IPS-15b (cell line): ENCODE measurements around the gene ANKRD39.
A peak's percentile ranks its signal among the peaks of the same experiment; 100 is the strongest.

Experiments
- H3K27me3 ChIP-seq: one replicate; pipeline ENCODE4 v1.6.1; 2013; ENCODE audit warnings: low read length; ENCODE audit not compliant: control insufficient read depth, insufficient read depth
- H3K36me3 ChIP-seq: one replicate; pipeline ENCODE4 v1.6.1; 2013; ENCODE audit warnings: low read length; ENCODE audit not compliant: control insufficient read depth, insufficient read depth
- H3K4me1 ChIP-seq: one replicate; pipeline ENCODE4 v1.6.1; 2013; ENCODE audit warnings: mild to moderate bottlenecking, low read length; ENCODE audit not compliant: control insufficient read depth, insufficient read depth
- H3K4me3 ChIP-seq: one replicate; pipeline ENCODE4 v1.5.1; 2013; ENCODE audit warnings: low read depth, low read length
- H3K9ac ChIP-seq: one replicate; pipeline ENCODE4 v1.6.1; 2013; ENCODE audit warnings: low read depth, mild to moderate bottlenecking, low read length
- H3K9me3 ChIP-seq: one replicate; pipeline ENCODE4 v1.6.1; 2013; ENCODE audit warnings: mild to moderate bottlenecking, low read length; ENCODE audit not compliant: control insufficient read depth, insufficient read depth

Gene ANKRD39

DNA sequence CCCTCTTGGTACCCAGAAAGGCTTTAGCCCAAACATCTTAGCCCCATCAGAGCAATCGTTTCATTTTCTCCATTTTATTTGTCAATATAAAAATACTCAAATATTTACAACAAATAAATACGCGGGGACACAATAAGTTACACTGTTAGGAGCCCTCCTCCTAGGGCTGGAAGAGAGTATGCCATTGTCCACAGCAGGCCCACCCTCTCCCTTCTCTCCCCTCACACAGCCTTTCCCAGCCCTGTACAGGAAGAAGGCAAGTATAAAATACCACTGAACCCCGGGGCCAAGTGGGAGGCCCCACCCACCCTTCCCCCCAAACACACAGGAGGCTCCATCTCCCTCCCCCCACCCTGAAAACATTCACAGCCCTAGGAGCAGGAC lies 1.9 kb upstream of the ANKRD39 start:
- Histone ChIP-seq H3K9ac (no peak overlapping the region), H3K4me3 (no peak overlapping the region), H3K36me3 (peaks cover 43% of the 10 kb centered on the region), H3K4me1 (peaks cover 7% of the 10 kb centered on the region), H3K27me3 (no peaks in the 10 kb centered on the region), H3K9me3 (no peaks in the 10 kb centered on the region)

DNA sequence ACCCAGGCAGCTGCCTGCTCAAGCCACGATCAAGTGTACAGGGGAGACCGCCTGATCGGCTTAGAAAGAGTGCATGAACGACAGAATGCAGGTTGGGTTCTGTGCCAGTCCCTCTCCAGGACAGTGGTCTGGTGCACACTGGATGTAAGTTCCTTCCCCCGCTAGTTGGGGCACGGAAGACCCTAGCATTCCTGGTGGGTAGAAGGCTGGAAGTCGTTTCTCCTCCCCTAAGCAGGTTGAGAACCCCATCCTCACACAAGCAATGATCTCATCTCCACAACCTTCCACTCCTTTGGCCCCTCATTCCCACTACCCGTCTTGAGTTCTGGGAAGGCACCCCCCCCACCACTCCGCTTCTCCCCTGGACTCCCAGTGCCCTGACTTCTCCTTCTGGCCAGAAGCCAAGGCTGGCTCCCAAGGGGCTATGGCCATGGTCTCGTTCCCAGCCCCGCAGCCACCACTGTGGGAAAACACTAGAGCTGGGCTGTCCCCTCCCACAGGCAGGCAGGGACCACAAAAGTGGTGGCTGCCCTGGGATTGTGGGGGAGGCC lies 1.4 kb upstream of the ANKRD39 start:
- H3K9me3 ChIP-seq, result no peaks in the 10 kb centered on the region
- H3K9ac ChIP-seq, result peak overlapping the region; percentile 47
- H3K4me3 ChIP-seq, result peak overlapping the region; percentile 56
- H3K36me3 ChIP-seq, result peaks cover 39% of the 10 kb centered on the region
- peaks cover 7% of the 10 kb centered on the region for H3K4me1 ChIP-seq
- H3K27me3 ChIP-seq, result no peaks in the 10 kb centered on the region

DNA sequence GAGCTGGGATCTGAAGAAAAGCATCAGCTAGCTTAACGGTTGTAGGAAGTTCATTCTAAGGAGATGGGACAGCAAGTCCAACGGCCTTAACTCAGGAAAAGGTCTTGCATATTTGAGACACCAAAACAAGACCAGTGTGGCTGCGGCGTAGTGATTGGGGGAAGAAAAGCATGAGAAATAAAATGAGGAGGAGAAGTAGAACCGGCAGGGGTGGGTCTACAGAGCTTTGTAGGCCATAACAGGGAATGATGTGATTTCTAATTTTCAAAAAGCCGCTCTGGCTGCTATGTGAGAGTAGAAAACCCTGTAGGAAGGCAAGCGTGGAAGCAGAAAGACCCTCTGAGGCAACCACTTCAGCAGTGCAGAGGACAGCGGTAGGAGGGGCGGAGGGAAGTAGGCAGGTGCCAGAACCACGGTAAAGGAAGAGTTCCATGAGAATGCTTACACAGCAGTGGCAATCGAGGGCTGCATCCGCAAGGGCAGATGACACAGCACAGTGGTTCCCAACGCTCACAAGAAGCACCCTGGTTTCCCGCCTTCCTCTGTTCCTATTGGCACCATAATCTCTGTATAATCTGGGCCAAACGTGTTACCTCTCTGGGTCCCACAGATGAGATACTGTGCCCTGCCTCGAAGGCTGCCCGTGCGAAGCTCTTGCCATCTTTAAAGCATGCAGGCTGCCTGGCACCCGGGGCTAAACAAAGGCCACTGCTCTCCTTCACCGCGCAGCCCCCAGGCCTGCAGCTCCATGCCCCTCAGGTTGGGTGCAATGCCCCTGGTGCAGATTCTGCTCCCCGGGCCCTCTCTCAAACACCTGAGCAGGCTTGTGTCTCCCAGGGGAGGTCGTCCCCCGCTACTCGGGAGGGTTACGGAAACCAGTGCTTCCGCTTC lies 795 bp downstream of the ANKRD39 start:
- Histone ChIP-seq H3K4me3 (peak overlapping the region; percentile 76), H3K36me3 (peaks cover 34% of the 10 kb centered on the region), H3K9ac (peak overlapping the region; percentile 65), H3K4me1 (peaks cover 7% of the 10 kb centered on the region), H3K9me3 (no peaks in the 10 kb centered on the region), H3K27me3 (no peaks in the 10 kb centered on the region)

DNA sequence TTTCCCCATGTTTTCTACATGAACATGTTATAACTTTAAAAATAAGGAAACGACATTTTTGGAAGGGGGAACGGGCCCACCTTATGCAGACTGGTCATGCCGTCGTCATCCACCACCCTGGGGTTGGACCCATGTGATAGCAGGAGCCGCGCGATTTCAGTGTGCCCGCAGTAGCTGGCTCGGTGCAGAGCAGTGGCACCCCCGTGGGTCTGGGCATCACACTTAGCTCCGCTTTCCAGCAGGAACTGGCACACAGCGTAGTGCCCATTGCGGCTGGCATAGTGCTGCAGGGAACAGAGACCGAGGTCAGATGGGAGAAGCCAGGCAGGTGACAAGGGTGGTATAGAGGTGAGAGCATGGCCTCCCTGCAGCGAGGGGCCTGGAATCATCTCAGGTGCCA lies 4.5 kb downstream of the ANKRD39 start:
- H3K9ac ChIP-seq, result no peak overlapping the region
- H3K36me3 ChIP-seq, result peaks cover 14% of the 10 kb centered on the region
- peaks cover 7% of the 10 kb centered on the region for H3K4me1 ChIP-seq
- H3K27me3 ChIP-seq, result no peaks in the 10 kb centered on the region
- no peaks in the 10 kb centered on the region for H3K9me3 ChIP-seq
- no peak overlapping the region for H3K4me3 ChIP-seq

DNA sequence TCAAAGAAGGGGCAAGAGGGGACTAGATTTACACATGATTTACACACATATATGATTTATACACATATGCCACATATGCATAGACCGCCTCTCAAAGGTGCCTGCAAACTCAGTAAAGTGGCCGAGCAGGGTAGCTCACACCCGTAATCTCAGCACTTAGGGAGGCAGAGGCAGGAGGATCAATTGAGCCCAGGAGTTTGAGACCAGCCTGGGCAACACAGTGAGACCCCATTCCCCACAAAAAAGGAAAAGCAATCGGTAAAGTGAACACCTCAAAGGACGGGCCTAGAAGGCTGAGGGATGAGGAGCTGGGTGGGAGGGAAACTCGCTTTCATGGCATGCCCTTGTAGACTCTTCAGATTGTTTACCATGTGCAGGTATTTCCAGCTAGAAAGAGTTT lies 5.1 kb downstream of the ANKRD39 start:
- H3K9me3 ChIP-seq, result no peaks in the 10 kb centered on the region
- no peak overlapping the region for H3K9ac ChIP-seq
- H3K4me1 ChIP-seq, result peaks cover 7% of the 10 kb centered on the region
- no peak overlapping the region for H3K4me3 ChIP-seq
- peaks cover 17% of the 10 kb centered on the region for H3K36me3 ChIP-seq
- no peaks in the 10 kb centered on the region for H3K27me3 ChIP-seq

DNA sequence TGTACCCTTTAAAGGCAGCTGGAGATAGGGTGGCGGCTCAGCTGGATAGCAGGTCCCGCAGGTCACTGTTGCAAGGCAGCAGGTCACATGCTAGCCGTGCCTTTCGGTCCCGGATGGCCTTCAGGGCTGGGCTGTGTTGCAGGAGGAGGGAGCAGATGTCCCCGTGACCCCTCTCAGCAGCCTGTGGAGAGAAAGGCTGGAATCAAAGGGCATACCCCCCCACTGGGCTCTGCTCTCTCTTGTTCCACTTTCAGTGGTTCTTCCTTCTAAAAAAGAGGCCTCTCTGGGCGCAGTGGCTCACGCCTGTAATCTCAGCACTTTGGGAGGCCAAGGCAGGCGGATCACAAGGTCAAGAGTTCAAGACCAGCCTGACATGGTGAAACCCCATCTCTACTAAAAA lies 9.6 kb downstream of the ANKRD39 start:
- Histone ChIP-seq H3K27me3 (no peaks in the 10 kb centered on the region), H3K4me3 (no peak overlapping the region), H3K9ac (no peak overlapping the region), H3K4me1 (no peaks in the 10 kb centered on the region), H3K36me3 (peaks cover 10% of the 10 kb centered on the region), H3K9me3 (no peaks in the 10 kb centered on the region)

DNA sequence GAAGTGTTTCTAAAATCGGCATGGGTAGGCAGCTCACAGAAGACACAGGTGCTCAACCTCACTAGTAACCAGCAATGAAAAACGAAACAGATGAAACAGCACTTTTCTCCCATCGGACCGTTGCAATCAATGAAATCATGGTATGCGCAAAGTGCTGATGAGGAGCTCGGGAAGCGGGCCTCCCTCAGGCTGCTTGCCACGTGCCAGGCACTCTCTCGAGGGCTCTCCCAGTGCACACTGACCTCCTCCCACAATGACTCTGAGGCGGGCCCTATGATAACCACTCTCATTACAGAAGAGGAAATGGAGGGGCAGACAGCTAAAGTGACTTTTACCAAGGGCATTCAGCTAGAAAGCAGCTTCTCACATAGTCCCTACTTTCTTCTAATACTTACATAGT lies 10.2 kb downstream of the ANKRD39 start:
- peaks cover 6% of the 10 kb centered on the region for H3K36me3 ChIP-seq
- no peak overlapping the region for H3K4me3 ChIP-seq
- H3K9me3 ChIP-seq, result no peaks in the 10 kb centered on the region
- no peak overlapping the region for H3K9ac ChIP-seq
- H3K4me1 ChIP-seq, result no peaks in the 10 kb centered on the region
- no peaks in the 10 kb centered on the region for H3K27me3 ChIP-seq

DNA sequence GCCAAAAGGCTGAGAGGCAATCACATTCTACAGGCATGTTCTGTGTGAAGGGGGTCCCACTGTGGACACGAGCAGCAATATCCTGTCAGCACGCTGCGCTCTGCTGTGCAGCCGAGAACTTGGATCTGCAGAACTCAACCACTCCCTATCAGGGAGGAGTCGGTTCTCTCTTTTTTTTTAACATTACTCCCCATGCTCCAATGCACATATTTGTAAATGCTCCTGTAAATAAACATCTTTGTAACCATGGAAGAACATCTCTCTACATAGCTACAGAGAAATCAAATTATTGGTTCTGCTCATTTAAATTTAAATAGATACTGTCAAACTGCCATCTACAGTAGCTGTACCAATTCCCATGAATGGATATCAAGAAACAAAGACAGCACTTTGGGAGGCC lies 11.0 kb downstream of the ANKRD39 start:
- H3K27me3 ChIP-seq, result no peaks in the 10 kb centered on the region
- no peaks in the 10 kb centered on the region for H3K4me1 ChIP-seq
- peaks cover 5% of the 10 kb centered on the region for H3K36me3 ChIP-seq
- H3K9me3 ChIP-seq, result no peaks in the 10 kb centered on the region
- no peak overlapping the region for H3K4me3 ChIP-seq
- no peak overlapping the region for H3K9ac ChIP-seq

- no peaks in the 10 kb centered on the region for H3K9me3 ChIP-seq
- no peaks in the 10 kb centered on the region for H3K27me3 ChIP-seq
- peaks cover 14% of the 10 kb centered on the region for H3K36me3 ChIP-seq
- no peak overlapping the region for H3K4me3 ChIP-seq
- no peak overlapping the region for H3K9ac ChIP-seq
- no peaks in the 10 kb centered on the region for H3K4me1 ChIP-seq
Measured at GRCh38 chr2:96844405-96844808, 13.4 kb downstream of the ANKRD39 start.

DNA sequence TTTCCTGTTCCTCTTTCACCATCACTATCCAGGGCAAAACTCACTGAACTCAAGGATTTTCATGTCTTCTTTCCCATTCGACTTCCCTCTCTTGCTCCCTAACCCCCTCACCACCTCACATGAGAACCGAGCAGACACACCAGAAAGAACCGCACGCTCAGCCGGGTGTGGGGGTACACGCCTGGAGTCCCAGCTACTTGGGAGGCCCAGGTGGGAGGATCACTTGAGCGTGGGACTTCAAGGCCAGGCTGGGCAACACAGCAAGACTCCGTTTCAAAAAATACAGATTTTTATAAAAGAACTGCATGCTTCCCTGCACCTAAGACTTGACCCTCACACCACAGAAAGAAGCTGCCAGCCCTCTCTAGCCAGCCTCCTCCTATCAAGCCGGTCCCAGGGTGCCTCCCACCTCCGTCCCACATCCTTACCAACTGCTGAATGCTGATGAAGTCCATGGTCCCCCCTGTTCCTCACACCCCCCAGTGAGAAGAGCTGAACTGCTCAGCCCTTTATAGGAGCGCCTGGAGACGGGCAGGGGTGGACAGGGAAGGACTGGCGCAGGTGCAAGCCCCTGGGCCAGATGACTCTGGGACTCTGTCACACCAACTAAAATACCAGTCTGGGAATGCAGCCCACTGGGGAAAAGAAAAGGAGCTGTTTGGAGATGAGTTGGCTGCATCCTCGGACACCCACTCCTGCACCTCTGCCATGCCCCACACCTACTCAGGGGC lies 14.1 kb downstream of the ANKRD39 start, which contains the start of gene ANKRD23:
TSS of gene ANKRD23 (minus strand) at position 484 of the 731 bp plus-strand sequence. CDS start at position 455, 29 bp downstream.
- H3K9me3 ChIP-seq, result no peaks in the 10 kb centered on the region
- H3K36me3 ChIP-seq, result peaks cover 14% of the 10 kb centered on the region
- H3K9ac ChIP-seq, result no peak within 1 kb of the TSS
- H3K27me3 ChIP-seq, result no peaks in the 10 kb centered on the region
- no peak within 1 kb of the TSS for H3K4me3 ChIP-seq
- no peaks in the 10 kb centered on the region for H3K4me1 ChIP-seq

DNA sequence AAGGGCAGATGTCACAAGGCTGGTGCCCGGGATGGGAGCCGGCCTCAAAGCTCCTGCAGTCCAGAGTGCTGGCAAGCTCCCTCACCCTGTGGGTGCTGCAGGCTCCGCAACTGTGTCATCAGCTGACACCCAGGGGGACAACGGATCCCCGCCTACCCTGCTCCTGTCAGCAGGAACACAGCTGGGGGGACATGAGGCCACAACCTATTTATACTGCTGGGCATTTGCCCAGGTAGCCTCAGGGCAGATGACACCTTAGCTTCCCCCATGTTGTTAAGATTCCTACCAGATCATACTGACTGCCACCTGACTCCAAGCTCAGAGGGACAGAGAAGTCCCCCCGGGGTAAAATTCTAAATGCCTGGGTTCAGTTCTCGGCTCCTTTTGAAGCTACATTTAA lies 15.2 kb downstream of the ANKRD39 start:
- Histone ChIP-seq H3K9me3 (no peaks in the 10 kb centered on the region), H3K9ac (no peak overlapping the region), H3K4me3 (no peak overlapping the region), H3K4me1 (no peaks in the 10 kb centered on the region), H3K27me3 (no peaks in the 10 kb centered on the region), H3K36me3 (peaks cover 14% of the 10 kb centered on the region)
